ENCODE data around the gene EPHB2. TPM values are rescaled to one million over a fixed set of nuclear protein-coding genes. Genes with fewer than 3 reads are reported as not detected.

The EPHB2 gene
- total RNA-seq, 1 donor from 2014 or later = 28.9 TPM

- DNase-seq (ENCODE audit: low spot score) = peak; percentile 42
Observed at GRCh38 chr1:22778862-22779520, 68.4 kb downstream of the EPHB2 start.

DNA sequence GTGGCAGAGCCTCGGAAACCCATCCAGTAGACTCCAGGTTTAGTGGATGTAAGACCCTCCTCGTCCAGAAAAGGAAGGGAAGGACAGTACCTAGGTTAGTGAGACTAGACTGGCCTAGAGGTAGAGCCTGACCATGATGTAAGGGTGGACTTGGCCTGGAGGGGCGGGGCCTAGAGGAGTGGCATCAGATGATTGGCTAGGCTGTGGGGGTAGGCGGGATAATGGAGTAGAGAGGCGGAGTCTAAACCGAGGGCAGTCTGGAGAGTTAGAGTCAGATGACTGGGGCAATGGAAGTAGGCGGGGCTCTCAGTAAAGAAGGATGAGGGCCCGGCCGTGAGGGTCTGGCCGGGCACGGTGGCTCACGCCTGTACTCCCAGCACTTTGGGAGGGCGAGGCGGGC is 70.1 kb downstream of the EPHB2 start:
- DNase-seq (ENCODE audit: low spot score) = no peak

DNA sequence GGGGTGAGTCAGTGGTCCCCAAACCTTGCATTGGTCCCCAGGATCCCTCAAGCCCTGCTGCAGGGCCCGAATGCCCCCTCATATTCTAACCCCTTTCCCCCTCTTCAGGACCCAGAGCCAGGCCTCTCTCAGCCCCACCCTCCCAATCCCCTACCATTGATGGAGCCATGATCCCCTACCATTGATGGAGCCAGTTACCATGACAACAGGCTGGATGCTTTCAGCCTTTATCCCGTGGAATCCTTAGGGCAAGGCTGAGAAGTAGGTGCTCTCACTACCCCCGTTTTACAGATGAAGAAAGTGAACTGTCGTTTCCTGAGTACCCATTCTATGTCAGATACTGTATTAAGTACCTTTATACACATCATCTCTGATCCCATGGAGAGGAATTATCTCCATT is 70.8 kb downstream of the EPHB2 start:
- no peak for DNase-seq (ENCODE audit: low spot score)

GRCh38 chr1:22782406-22782805 is 71.8 kb downstream of the EPHB2 start:
- DNase-seq (ENCODE audit: low spot score) = no peak

DNA sequence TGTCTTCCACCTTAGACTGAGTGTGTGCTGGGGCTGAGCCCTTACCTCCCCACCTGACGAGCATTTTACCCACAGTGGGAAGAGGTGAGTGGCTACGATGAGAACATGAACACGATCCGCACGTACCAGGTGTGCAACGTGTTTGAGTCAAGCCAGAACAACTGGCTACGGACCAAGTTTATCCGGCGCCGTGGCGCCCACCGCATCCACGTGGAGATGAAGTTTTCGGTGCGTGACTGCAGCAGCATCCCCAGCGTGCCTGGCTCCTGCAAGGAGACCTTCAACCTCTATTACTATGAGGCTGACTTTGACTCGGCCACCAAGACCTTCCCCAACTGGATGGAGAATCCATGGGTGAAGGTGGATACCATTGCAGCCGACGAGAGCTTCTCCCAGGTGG is 73.7 kb downstream of the EPHB2 start:
- no peak for DNase-seq (ENCODE audit: low spot score)

DNA sequence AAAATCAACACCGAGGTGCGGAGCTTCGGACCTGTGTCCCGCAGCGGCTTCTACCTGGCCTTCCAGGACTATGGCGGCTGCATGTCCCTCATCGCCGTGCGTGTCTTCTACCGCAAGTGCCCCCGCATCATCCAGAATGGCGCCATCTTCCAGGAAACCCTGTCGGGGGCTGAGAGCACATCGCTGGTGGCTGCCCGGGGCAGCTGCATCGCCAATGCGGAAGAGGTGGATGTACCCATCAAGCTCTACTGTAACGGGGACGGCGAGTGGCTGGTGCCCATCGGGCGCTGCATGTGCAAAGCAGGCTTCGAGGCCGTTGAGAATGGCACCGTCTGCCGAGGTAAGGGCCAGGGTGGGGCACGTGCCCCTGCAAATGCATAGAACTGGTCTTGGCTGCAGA is 74.1 kb downstream of the EPHB2 start:
- DNase-seq (ENCODE audit: low spot score) = no peak

DNA sequence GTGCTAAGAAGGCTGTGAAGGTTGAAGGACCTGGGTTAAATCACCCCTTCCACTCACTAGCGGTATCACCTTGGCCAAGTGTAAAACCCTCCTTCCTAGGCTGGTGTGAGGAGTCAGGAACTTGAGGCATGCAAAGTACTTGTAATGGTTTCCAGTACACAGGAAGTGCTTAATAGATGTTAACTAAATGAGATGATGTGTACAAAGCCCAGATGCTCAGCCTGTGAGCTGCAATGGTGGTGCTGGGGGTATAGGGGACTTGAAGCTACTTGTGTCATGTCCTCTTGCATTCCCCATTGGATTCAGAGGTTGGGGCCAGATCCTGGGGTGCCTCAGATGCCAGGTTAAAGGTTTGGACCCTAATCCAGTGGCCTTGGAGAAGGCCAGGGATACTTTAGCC is 75.5 kb downstream of the EPHB2 start:
- no peak for DNase-seq (ENCODE audit: low spot score)

- DNase-seq (ENCODE audit: low spot score) = no peak
Observed at GRCh38 chr1:22786719-22787489, 76.3 kb downstream of the EPHB2 start.

- no peak for DNase-seq (ENCODE audit: low spot score)
Observed at GRCh38 chr1:22787636-22788035, 77.0 kb downstream of the EPHB2 start.

DNA sequence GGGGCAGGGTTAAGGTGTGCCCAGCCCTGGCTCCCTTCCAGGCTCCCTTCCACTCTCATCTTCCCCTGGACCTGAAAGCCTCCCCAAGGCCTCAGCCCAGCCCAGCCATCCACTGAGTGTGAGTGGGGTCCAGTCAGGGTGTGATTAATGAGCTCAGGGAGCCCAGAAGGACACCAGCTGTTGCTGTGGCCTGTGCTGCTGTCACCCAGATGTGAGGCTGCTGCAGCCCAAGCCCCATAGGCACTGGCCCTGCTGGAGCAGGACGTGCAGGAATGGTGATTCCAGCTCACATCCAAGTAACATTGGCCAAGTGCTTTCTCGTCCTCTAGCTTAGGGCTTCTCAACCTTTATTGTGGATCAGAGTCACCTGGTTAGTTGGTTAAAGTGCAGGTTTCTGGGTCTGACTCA is 77.6 kb downstream of the EPHB2 start:
- DNase-seq (ENCODE audit: low spot score) = no peak

GRCh38 chr1:22789356-22789994 is 78.8 kb downstream of the EPHB2 start:
- no peak for DNase-seq (ENCODE audit: low spot score)

- no peak for DNase-seq (ENCODE audit: low spot score)
Observed at GRCh38 chr1:22790232-22791008, 79.8 kb downstream of the EPHB2 start.

GRCh38 chr1:22791831-22792347 is 81.2 kb downstream of the EPHB2 start:
- DNase-seq (ENCODE audit: low spot score) = no peak

- DNase-seq (ENCODE audit: low spot score) = no peak
Observed at GRCh38 chr1:22792396-22793160, 81.9 kb downstream of the EPHB2 start.

DNA sequence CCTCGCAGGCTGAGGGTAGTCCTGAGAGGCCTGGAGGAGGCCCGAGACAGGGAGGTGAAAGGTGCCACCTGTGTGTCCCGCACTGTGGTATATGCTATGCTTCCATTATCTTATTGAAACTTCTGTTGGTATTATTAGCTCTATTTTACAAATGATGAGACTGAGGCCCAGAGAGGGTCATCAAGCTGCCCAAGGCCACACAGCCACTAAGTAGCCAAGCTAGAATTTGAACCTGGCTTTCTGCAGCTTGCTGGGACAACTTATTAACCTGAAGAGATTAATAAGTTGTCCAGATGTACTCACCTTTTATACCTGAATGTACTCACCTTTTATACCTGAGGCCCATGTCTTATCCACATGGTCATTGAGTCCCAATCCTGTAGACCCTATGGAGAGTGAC is 83.0 kb downstream of the EPHB2 start:
- no peak for DNase-seq (ENCODE audit: low spot score)

DNA sequence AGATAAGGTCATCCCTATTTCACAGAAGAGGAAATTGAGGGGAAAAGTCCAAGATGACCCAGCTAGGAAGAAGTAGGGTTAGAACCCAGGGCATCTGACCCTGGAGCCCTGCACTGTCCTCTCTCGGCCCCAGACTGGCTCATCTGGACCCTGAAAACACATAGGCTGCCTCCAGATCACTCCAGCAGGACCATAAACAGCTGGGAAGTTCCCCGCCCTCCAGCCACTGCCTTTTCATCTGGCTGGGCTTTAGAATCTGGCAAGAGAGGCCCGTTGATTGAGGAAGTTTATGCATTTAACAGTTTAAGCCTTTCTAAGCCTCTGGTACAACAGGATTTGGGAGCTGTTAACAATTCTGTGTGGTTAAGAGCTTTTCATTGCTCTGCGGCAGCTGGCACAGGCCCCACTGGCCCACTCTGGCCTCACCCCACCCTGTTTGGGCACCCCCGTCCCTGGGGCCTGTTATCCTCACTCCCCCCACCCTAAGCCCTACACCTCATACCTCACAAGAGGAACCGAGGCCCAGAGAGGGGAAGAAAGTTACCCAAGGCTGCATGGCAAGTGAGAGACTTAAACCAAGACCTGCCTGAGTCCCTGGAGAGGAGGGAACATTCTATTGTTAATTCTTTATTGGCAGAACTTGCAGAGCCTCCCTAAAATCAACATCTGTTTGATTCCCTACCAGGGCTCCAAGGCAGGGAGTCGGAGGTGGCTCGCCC is 84.2 kb downstream of the EPHB2 start:
- peak; percentile 79 for DNase-seq (ENCODE audit: low spot score)

DNA sequence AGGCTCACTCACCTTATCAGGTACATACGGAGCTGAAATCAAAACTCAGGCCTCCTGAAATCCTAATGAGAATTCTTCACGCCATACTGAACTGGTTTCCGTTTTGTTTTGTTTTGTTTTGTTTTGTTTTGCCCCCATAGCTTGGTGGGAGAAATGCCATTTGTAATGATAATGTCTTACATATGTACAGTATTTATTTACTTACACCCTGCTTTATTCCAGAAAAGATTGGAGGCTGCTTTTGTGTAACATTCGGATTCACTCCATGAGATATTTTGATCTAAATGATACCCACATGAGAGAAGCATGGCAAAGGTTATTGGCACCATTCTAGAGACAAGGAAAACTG is 84.7 kb downstream of the EPHB2 start:
- no peak for DNase-seq (ENCODE audit: low spot score)

DNA sequence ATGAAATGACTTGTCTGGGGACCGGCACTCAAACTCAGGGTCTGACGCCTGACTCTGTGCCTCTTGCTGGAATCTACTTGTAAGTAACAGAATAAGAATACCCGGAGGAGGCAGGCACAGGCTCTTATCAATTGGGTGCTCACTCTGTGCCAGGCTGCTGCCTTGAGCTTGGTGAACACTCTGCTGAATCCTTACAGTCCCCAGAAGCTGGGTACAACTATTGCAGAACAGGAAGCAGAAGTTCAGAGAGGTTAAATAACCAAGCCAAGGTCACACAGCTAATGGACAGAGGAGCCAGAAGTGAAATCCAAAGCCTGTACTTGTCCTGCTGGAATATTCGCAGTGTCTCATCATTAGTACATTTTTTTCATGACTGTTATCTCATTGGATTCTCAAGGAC is 86.0 kb downstream of the EPHB2 start:
- no peak for DNase-seq (ENCODE audit: low spot score)

DNA sequence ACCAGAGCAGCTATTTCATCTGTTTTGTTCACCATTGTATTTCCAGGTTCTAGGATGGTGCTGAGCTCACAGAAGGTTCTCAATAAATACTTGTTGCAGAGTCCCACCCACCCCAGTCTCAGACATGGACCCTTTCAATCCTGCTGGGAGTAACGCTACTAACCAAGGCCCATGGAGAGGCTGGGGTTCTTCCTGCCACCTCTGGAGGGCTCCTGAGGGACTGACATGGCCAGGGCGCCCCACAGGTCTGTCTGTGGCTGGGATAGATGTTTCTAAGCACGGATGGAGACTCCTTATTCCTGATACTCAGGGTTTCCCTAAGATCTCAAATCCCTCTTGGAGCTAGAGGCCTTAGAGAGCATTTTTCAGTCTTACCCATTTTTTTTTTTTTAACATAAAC is 87.4 kb downstream of the EPHB2 start:
- DNase-seq (ENCODE audit: low spot score) = peak; percentile 41

- DNase-seq (ENCODE audit: low spot score) = no peak
Observed at GRCh38 chr1:22799971-22800370, 89.3 kb downstream of the EPHB2 start.

- no peak for DNase-seq (ENCODE audit: low spot score)
Observed at GRCh38 chr1:22800629-22801028, 90.0 kb downstream of the EPHB2 start.
